ENCODE measurements around the gene TBC1D16. TPM values are rescaled to one million over a fixed set of nuclear protein-coding genes. Genes with fewer than 3 reads are reported as not detected.

Gene TBC1D16
- total RNA-seq, 6 experiments from 2014 or later, result 15.1 to 25.5 (median 17.9) TPM

DNA sequence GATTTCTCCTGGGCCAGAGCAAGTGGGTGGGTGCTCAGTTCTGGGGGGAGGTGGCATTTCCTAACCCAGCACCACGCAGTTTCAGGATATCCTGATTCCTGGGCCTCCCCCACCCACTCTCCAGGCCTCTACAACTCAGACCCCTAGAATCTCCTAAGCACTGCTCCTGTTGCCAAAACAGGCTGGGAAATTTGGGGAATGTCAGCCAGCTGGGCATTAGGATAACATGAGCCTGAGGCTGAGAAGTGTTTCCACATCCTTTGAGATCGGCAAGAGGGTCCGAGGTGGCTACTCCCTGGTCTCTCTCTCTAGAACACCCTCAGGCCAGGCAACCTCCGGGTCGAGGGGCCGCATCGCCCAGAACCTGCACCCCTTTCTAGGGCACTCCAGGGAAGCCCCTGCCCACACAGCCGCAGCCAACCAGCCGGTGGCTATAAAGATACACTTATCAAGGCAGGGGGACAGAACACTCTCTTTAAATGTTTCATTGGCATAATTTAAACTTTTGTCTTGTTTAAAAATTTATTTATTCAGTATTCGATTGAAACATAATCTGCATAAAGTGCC, 23.6 kb downstream of the TBC1D16 start:
- Mint-ChIP-seq H3K9me3 (peaks cover 7% of the 10 kb centered on the region), H3K36me3 (ENCODE audit: low read depth) (peaks cover 10% of the 10 kb centered on the region), H3K4me1 (ENCODE audit: low read depth) (0 out of 2 replicates have a peak, but pooled peaks cover 4% of the 10 kb centered on the region), H3K4me3 (no peak overlapping the region), H3K27ac (no peak overlapping the region), H3K27me3 (ENCODE audit: insufficient read depth) (no peaks in the 10 kb centered on the region)
- TF ChIP-seq, protein P1, sequence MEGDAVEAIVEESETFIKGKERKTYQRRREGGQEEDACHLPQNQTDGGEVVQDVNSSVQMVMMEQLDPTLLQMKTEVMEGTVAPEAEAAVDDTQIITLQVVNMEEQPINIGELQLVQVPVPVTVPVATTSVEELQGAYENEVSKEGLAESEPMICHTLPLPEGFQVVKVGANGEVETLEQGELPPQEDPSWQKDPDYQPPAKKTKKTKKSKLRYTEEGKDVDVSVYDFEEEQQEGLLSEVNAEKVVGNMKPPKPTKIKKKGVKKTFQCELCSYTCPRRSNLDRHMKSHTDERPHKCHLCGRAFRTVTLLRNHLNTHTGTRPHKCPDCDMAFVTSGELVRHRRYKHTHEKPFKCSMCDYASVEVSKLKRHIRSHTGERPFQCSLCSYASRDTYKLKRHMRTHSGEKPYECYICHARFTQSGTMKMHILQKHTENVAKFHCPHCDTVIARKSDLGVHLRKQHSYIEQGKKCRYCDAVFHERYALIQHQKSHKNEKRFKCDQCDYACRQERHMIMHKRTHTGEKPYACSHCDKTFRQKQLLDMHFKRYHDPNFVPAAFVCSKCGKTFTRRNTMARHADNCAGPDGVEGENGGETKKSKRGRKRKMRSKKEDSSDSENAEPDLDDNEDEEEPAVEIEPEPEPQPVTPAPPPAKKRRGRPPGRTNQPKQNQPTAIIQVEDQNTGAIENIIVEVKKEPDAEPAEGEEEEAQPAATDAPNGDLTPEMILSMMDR (IDR thresholded peaks at IDR 0.05), result no peak
- DNase-seq, result no peak

DNA sequence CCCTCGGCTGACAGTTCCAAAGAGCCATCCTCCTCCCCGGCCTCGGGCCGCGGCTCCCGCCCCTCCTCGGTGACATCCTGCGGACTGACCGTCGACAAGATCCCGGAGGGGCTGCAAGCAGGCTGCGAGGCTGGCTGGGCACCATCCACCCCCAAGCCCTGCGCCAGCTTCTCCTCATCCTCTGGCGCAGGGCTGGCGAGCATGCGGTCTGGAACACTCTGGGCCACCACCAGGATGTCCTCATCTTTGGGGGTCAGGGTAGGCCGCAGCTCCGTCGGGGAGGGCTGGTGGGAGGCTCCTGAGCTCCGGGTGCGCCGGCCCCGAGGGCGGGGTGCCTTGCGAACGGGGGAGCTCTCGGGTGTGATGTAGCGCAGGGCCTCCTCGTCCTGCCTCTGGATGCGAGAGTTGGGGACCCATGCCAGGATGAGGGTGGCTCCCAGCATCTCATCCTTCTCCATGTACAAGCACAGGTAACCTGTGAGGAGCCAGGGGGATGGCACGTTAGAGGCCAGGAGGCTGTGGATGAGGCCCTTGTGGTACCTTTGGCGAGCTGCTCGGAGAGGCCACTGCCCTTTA, 25.3 kb downstream of the TBC1D16 start:
- Mint-ChIP-seq H3K9me3 (peaks cover 7% of the 10 kb centered on the region), H3K4me3 (no peak overlapping the region), H3K27me3 (ENCODE audit: insufficient read depth) (no peaks in the 10 kb centered on the region), H3K27ac (no peak overlapping the region), H3K4me1 (ENCODE audit: low read depth) (peaks cover 4% of the 10 kb centered on the region; the same call in 1 of the 2 replicates), H3K36me3 (ENCODE audit: low read depth) (peaks cover 10% of the 10 kb centered on the region)
- no peak for DNase-seq
- TF ChIP-seq, protein P1 (IDR thresholded peaks at IDR 0.05), result no peak

DNA sequence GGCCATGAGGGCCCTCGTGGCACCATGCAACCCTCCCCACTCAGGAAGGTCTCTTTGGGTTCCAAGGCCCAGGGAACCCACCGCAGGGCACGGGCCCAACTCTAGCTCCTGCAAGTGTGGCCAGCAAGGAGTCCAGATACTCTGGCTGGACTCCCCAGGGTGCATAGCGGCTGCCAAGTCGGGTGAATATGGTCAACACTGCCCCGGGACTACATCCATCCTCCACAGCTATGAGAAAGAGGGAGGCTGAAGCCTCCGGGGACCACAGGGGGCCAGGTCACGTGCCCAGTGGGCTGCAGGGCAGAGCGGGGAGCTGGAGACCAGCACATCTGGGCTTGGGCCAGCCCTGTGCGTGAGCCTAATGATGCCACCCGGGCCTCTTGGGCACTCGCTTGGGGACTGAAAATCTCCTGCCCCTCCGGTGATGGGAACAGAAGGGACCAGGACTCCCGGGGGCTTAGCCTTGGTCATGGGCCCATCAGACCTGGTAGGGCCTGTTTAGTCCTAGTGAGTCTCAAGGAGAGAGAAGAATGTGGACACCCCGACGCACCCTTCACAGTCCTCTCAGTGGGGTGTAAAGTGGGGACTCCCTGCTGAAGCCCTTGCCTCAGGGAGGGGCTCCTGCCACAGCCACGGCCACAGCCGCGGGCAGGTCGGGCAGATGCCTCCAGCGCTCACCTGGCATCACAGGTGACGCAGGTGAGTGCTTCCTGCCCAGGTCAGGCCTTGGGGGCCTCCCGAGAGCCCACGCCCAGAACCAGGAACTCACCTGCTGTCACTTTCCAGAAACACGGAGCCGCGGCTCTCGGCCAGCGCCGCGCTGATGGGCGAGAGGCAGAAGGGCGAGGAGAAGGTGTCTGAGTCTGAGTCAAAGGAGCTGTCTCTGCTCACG, 26.0 kb downstream of the TBC1D16 start:
- TF ChIP-seq, protein P1 (IDR thresholded peaks at IDR 0.05), result no peak
- Mint-ChIP-seq H3K27me3 (ENCODE audit: insufficient read depth) (no peaks in the 10 kb centered on the region), H3K4me1 (ENCODE audit: low read depth) (peaks cover 4% of the 10 kb centered on the region; the same call in 1 of the 2 replicates), H3K36me3 (ENCODE audit: low read depth) (peaks cover 6% of the 10 kb centered on the region), H3K27ac (no peak overlapping the region), H3K4me3 (no peak overlapping the region), H3K9me3 (peaks cover 5% of the 10 kb centered on the region)
- DNase-seq, result no peak

DNA sequence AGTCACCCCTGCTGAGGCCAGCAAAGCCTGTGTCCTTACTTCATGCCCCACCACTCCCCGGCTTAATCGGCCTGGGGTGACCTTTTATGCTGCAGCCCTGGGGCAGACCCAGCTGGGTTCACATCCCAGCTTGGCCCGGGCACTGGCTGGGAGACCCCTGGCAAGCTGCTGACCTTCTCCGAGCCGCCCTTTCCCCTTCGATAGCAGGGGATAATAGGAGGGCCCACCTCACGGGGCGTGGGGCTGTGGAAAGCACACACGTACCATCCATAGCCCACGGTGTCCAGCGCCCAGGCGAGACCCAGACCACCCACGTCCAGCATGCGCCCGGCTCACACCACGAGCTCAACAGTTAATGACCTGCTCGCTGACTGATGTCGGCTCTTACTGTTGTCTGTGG, 26.8 kb downstream of the TBC1D16 start:
- H3K4me3 Mint-ChIP-seq, result no peak overlapping the region
- no peak overlapping the region for H3K27ac Mint-ChIP-seq
- no peaks in the 10 kb centered on the region for H3K36me3 Mint-ChIP-seq (ENCODE audit: low read depth)
- no peaks in the 10 kb centered on the region for H3K9me3 Mint-ChIP-seq
- no peak for DNase-seq
- TF ChIP-seq, protein P1 (IDR thresholded peaks at IDR 0.05), result no peak
- H3K4me1 Mint-ChIP-seq (ENCODE audit: low read depth), result peaks cover 4% of the 10 kb centered on the region; the same call in 1 of the 2 replicates
- no peaks in the 10 kb centered on the region for H3K27me3 Mint-ChIP-seq (ENCODE audit: insufficient read depth)

DNA sequence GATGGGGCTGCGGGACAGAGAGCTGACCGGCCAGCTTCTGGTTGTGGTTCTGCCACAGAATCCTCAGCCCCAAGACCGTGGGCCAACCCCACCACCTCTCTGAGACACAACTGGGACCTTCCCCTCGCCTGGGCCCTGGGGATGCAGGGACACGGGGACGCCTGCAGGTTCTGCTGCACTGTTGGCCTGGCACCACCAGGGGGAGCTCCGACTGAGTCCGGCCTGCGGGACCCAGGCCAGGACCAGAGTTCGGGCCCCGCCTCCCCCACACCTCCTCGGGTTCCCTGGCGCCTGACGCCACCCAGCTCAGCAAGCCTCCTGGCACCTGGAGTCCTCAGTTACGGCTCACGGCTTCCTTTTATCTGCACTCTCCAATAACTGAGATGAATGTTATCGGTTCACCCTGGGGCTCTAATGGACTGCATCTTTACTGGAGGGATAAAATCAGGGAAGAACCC, 27.3 kb downstream of the TBC1D16 start:
- TF ChIP-seq, protein P1 (IDR thresholded peaks at IDR 0.05), result peak; percentile 99
- peaks cover 4% of the 10 kb centered on the region; the same call in 1 of the 2 replicates for H3K4me1 Mint-ChIP-seq (ENCODE audit: low read depth)
- H3K4me3 Mint-ChIP-seq, result no peak overlapping the region
- no peaks in the 10 kb centered on the region for H3K9me3 Mint-ChIP-seq
- peak; percentile 50 for DNase-seq
- H3K27ac Mint-ChIP-seq, result no peak overlapping the region
- no peaks in the 10 kb centered on the region for H3K36me3 Mint-ChIP-seq (ENCODE audit: low read depth)
- H3K27me3 Mint-ChIP-seq (ENCODE audit: insufficient read depth), result no peaks in the 10 kb centered on the region
